GM23338 (cell line): ENCODE results near the gene NTPCR. TPM values are rescaled to one million over a fixed set of nuclear protein-coding genes. Genes with fewer than 3 reads are reported as not detected.

ENCODE experiments used
- ATAC-seq: fragments of 200-7000 bp; cut with Tn5 transposase; 3 replicates; pipeline ENCODE4 v1.9.1; 2020
- DNase-seq: peaks from one replicate; pipeline ENCODE4 v3.0.0-alpha.2; 2015; ENCODE audit warnings: low spot score
- H2AFZ ChIP-seq: fragments of 200-600 bp; sonication (generic); 2 replicates; pipeline ENCODE4 v1.8.0; 2016; ENCODE audit warnings: antibody characterized with exemption, mild to moderate bottlenecking, moderate library complexity
- H3F3A ChIP-seq: fragments of 200-600 bp; sonication (generic); replicated peaks from 2 replicates; pipeline ENCODE4 v1.8.0; 2017; ENCODE audit warnings: antibody characterized with exemption, mixed run types, low read depth
- H3K27ac ChIP-seq: fragments of 200-600 bp; sonication (generic); 2 replicates; pipeline ENCODE4 v1.6.1; 2016; ENCODE audit warnings: low read depth
- H3K27me3 ChIP-seq: fragments of 200-600 bp; sonication (generic); 2 replicates; pipeline ENCODE4 v1.8.0; 2016; ENCODE audit warnings: mild to moderate bottlenecking, mixed run types, moderate library complexity; ENCODE audit not compliant: insufficient read depth
- H3K36me3 ChIP-seq: fragments of 200-600 bp; sonication (generic); 2 replicates; pipeline ENCODE4 v1.8.0; 2016; ENCODE audit warnings: mild to moderate bottlenecking; ENCODE audit not compliant: insufficient read depth
- H3K4me1 ChIP-seq: fragments of 200-600 bp; sonication (generic); 2 replicates; pipeline ENCODE4 v1.8.0; 2016; ENCODE audit warnings: mild to moderate bottlenecking, moderate library complexity; ENCODE audit not compliant: insufficient read depth
- H3K4me2 ChIP-seq: fragments of 200-600 bp; sonication (generic); 2 replicates; pipeline ENCODE4 v1.7.1; 2017; ENCODE audit warnings: mixed run types
- H3K4me3 ChIP-seq: fragments of 200-600 bp; sonication (generic); 2 replicates; pipeline ENCODE4 v1.6.1; 2016; ENCODE audit warnings: mixed run types
- H3K79me2 ChIP-seq: fragments of 200-600 bp; sonication (generic); replicated peaks from 2 replicates; pipeline ENCODE4 v1.8.0; 2017; ENCODE audit warnings: mild to moderate bottlenecking; ENCODE audit not compliant: insufficient read depth
- H3K9me2 ChIP-seq: fragments of 200-600 bp; sonication (generic); 2 replicates; pipeline ENCODE4 v1.8.0; 2017; ENCODE audit not compliant: insufficient read depth
- H4K20me1 ChIP-seq: fragments of 200-600 bp; sonication (generic); replicated peaks from 2 replicates; pipeline ENCODE4 v1.8.0; 2017; ENCODE audit warnings: mild to moderate bottlenecking; ENCODE audit not compliant: insufficient read depth
- H3K27ac Mint-ChIP-seq: 2 replicates; pipeline ENCODE4 v1.8.0; 2020; ENCODE audit warnings: inconsistent platforms, mild to moderate bottlenecking, moderate library complexity, mixed read lengths
- H3K27me3 Mint-ChIP-seq: 3 replicates; pipeline ENCODE4 v1.8.0; 2022; ENCODE audit warnings: low read depth, mild to moderate bottlenecking, moderate library complexity, mixed read lengths, inconsistent platforms; ENCODE audit not compliant: insufficient read depth, poor library complexity
- H3K36me3 Mint-ChIP-seq: 3 replicates; pipeline ENCODE4 v1.8.0; 2021; ENCODE audit warnings: low read depth, mild to moderate bottlenecking, inconsistent platforms, moderate library complexity, mixed read lengths
- H3K4me1 Mint-ChIP-seq: 3 replicates; pipeline ENCODE4 v1.8.0; 2020; ENCODE audit warnings: mild to moderate bottlenecking, inconsistent platforms, mixed read lengths
- H3K4me3 Mint-ChIP-seq: 3 replicates; pipeline ENCODE4 v1.8.0; 2021; ENCODE audit warnings: moderate library complexity, mild to moderate bottlenecking, inconsistent platforms, mixed read lengths
- H3K9me3 Mint-ChIP-seq: 3 replicates; pipeline ENCODE4 v1.8.0; 2020; ENCODE audit warnings: moderate library complexity, mild to moderate bottlenecking, inconsistent platforms, mixed read lengths
- CREB1 ChIP-seq: fragments of 250-450 bp; sonication (Bioruptor Pico); IDR thresholded peaks from 2 replicates; pipeline ENCODE4 v1.5.0; 2020; ENCODE audit warnings: low read depth, mild to moderate bottlenecking, moderate library complexity
- EZH2 ChIP-seq: fragments of 200-600 bp; sonication (generic); IDR thresholded peaks from one replicate; pipeline ENCODE4 v1.8.0; 2017; ENCODE audit warnings: antibody characterized with exemption, mild to moderate bottlenecking, low read depth; ENCODE audit not compliant: unreplicated experiment
- EZH2phosphoT487 ChIP-seq: fragments of 200-600 bp; sonication (generic); IDR thresholded peaks from one replicate; pipeline ENCODE4 v1.8.1; 2018; ENCODE audit warnings: antibody characterized with exemption; ENCODE audit not compliant: unreplicated experiment
- JUNB ChIP-seq: IDR thresholded peaks from one replicate; pipeline ENCODE4 v1.6.1; 2016; ENCODE audit warnings: antibody characterized with exemption; ENCODE audit not compliant: unreplicated experiment
- NANOG ChIP-seq: IDR thresholded peaks from 2 replicates; pipeline ENCODE4 v1.6.1; 2016; ENCODE audit warnings: antibody characterized with exemption, borderline replicate concordance
- STAT1 ChIP-seq: IDR thresholded peaks from one replicate; pipeline ENCODE4 v1.6.1; 2016; ENCODE audit warnings: antibody characterized with exemption; ENCODE audit not compliant: unreplicated experiment
- ZNF331 ChIP-seq: fragments of 250-450 bp; sonication (Bioruptor Pico); IDR thresholded peaks from 2 replicates; pipeline ENCODE4 v1.5.0; 2020; ENCODE audit warnings: low read depth, mild to moderate bottlenecking, moderate library complexity
- polyA plus RNA-seq: library from polyadenylated mRNA; unstranded; fragments of >200 nt; fragmentation: Nextera tagmentation; extraction: Ambion mirVana; gene quantifications from 2 replicates; pipeline ENCODE4 v1.2.1, GENCODE V29; 2016
- total RNA-seq: library from RNA; depleted of rRNA; stranded (reverse); fragments of >200 nt; shearing (Covaris generic); gene quantifications from 2 replicates; pipeline ENCODE4 v1.2.3, GENCODE V29; 2014
- TF ChIP-seq, protein P1 (sequence below): IDR thresholded peaks from one replicate; pipeline ENCODE4 v1.6.1; 2018; ENCODE audit warnings: antibody characterized with exemption; ENCODE audit not compliant: unreplicated experiment
- TF ChIP-seq, protein P2 (sequence below): IDR thresholded peaks from 2 replicates; pipeline ENCODE4 v1.6.1; 2016; ENCODE audit warnings: antibody characterized with exemption
- TF ChIP-seq, protein P3 (sequence below): fragments of 250-450 bp; sonication (Bioruptor Pico); IDR thresholded peaks from 2 replicates; pipeline ENCODE4 v1.5.0; 2020; ENCODE audit warnings: mild to moderate bottlenecking, moderate library complexity

Gene NTPCR
- total and polyA plus RNA-seq, 2 experiments from 2014 or later, result 64.1 to 150 TPM

DNA sequence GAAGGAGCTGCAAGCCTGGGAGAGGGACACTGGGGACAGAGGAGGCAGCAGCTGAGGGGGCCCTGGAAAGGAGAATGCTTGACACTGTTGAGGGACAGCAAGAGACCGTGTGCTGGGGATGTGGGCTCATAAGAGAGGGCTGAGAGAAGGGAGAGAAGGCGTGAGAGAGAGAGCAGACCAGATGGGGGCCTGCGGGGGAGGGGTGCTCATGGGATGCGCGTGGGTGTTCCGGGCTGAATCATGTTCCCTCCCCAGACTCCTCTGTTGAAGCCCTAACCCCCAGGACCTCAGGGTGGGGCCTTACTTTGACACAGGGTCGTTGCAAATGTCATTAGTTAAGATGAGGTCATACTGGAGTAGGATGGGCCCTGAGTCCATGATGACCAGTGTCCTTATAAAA lies 40.8 kb downstream of the NTPCR start:
- ATAC-seq, result no peak
- no peaks in the 10 kb centered on the region for H3K27me3 ChIP-seq
- Mint-ChIP-seq H3K27me3 (peaks cover 12% of the 10 kb centered on the region), H3K27ac (no peak overlapping the region), H3K4me1 (no peaks in the 10 kb centered on the region), H3K4me3 (no peak overlapping the region), H3K9me3 (peaks cover 33% of the 10 kb centered on the region), H3K36me3 (peaks cover 66% of the 10 kb centered on the region)
- H2AFZ ChIP-seq, result no peak overlapping the region
- H3K9me2 ChIP-seq, result no peaks in the 10 kb centered on the region
- H3K4me2 ChIP-seq, result no peak overlapping the region
- DNase-seq, result no peak
- peaks cover 18% of the 10 kb centered on the region for H3K36me3 ChIP-seq
- H3F3A ChIP-seq, result no peaks in the 10 kb centered on the region
- no peak overlapping the region for H3K4me3 ChIP-seq
- H3K27ac ChIP-seq, result no peak overlapping the region
- H4K20me1 ChIP-seq, result no peaks in the 10 kb centered on the region
- H3K4me1 ChIP-seq, result no peaks in the 10 kb centered on the region
- TF ChIP-seq JUNB, result no peak
- no peak for TF ChIP-seq ZNF331 (CRISPR knock-in tag)
- TF ChIP-seq, protein P1, sequence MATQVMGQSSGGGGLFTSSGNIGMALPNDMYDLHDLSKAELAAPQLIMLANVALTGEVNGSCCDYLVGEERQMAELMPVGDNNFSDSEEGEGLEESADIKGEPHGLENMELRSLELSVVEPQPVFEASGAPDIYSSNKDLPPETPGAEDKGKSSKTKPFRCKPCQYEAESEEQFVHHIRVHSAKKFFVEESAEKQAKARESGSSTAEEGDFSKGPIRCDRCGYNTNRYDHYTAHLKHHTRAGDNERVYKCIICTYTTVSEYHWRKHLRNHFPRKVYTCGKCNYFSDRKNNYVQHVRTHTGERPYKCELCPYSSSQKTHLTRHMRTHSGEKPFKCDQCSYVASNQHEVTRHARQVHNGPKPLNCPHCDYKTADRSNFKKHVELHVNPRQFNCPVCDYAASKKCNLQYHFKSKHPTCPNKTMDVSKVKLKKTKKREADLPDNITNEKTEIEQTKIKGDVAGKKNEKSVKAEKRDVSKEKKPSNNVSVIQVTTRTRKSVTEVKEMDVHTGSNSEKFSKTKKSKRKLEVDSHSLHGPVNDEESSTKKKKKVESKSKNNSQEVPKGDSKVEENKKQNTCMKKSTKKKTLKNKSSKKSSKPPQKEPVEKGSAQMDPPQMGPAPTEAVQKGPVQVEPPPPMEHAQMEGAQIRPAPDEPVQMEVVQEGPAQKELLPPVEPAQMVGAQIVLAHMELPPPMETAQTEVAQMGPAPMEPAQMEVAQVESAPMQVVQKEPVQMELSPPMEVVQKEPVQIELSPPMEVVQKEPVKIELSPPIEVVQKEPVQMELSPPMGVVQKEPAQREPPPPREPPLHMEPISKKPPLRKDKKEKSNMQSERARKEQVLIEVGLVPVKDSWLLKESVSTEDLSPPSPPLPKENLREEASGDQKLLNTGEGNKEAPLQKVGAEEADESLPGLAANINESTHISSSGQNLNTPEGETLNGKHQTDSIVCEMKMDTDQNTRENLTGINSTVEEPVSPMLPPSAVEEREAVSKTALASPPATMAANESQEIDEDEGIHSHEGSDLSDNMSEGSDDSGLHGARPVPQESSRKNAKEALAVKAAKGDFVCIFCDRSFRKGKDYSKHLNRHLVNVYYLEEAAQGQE, result no peak
- H3K79me2 ChIP-seq, result no peaks in the 10 kb centered on the region

DNA sequence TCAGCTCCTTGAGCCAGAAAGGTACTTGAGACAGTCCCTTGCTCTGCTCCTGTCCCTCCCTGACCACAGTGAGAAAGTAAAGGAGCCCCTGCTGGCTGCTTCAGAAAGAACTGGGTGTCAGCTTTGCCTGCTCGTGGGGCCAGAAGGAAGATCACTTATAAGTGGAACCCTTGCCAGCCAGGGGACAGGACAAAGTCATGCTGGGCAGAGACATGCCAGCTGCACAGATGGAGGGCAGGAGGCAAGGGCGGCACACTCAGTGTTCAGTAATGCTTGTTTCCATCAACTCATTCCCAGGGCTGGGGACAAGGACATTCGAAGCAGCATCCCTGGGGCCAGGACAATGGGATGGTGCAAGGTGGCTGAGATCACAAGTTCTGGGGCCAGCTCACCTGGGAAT lies 41.8 kb downstream of the NTPCR start:
- H3K27ac Mint-ChIP-seq, result no peak overlapping the region
- no peak for TF ChIP-seq ZNF331 (CRISPR knock-in tag)
- TF ChIP-seq STAT1, result no peak
- TF ChIP-seq, protein P2, sequence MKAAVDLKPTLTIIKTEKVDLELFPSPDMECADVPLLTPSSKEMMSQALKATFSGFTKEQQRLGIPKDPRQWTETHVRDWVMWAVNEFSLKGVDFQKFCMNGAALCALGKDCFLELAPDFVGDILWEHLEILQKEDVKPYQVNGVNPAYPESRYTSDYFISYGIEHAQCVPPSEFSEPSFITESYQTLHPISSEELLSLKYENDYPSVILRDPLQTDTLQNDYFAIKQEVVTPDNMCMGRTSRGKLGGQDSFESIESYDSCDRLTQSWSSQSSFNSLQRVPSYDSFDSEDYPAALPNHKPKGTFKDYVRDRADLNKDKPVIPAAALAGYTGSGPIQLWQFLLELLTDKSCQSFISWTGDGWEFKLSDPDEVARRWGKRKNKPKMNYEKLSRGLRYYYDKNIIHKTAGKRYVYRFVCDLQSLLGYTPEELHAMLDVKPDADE, result no peak
- TF ChIP-seq, protein P3, sequence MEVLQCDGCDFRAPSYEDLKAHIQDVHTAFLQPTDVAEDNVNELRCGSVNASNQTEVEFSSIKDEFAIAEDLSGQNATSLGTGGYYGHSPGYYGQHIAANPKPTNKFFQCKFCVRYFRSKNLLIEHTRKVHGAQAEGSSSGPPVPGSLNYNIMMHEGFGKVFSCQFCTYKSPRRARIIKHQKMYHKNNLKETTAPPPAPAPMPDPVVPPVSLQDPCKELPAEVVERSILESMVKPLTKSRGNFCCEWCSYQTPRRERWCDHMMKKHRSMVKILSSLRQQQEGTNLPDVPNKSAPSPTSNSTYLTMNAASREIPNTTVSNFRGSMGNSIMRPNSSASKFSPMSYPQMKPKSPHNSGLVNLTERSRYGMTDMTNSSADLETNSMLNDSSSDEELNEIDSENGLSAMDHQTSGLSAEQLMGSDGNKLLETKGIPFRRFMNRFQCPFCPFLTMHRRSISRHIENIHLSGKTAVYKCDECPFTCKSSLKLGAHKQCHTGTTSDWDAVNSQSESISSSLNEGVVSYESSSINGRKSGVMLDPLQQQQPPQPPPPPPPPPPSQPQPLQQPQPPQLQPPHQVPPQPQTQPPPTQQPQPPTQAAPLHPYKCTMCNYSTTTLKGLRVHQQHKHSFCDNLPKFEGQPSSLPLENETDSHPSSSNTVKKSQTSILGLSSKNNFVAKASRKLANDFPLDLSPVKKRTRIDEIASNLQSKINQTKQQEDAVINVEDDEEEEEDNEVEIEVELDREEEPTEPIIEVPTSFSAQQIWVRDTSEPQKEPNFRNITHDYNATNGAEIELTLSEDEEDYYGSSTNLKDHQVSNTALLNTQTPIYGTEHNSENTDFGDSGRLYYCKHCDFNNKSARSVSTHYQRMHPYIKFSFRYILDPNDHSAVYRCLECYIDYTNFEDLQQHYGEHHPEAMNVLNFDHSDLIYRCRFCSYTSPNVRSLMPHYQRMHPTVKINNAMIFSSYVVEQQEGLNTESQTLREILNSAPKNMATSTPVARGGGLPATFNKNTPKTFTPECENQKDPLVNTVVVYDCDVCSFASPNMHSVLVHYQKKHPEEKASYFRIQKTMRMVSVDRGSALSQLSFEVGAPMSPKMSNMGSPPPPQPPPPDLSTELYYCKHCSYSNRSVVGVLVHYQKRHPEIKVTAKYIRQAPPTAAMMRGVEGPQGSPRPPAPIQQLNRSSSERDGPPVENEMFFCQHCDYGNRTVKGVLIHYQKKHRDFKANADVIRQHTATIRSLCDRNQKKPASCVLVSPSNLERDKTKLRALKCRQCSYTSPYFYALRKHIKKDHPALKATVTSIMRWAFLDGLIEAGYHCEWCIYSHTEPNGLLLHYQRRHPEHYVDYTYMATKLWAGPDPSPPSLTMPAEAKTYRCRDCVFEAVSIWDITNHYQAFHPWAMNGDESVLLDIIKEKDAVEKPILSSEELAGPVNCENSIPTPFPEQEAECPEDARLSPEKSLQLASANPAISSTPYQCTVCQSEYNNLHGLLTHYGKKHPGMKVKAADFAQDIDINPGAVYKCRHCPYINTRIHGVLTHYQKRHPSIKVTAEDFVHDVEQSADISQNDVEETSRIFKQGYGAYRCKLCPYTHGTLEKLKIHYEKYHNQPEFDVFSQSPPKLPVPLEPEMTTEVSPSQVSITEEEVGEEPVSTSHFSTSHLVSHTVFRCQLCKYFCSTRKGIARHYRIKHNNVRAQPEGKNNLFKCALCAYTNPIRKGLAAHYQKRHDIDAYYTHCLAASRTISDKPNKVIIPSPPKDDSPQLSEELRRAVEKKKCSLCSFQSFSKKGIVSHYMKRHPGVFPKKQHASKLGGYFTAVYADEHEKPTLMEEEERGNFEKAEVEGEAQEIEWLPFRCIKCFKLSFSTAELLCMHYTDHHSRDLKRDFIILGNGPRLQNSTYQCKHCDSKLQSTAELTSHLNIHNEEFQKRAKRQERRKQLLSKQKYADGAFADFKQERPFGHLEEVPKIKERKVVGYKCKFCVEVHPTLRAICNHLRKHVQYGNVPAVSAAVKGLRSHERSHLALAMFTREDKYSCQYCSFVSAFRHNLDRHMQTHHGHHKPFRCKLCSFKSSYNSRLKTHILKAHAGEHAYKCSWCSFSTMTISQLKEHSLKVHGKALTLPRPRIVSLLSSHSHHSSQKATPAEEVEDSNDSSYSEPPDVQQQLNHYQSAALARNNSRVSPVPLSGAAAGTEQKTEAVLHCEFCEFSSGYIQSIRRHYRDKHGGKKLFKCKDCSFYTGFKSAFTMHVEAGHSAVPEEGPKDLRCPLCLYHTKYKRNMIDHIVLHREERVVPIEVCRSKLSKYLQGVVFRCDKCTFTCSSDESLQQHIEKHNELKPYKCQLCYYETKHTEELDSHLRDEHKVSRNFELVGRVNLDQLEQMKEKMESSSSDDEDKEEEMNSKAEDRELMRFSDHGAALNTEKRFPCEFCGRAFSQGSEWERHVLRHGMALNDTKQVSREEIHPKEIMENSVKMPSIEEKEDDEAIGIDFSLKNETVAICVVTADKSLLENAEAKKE (CRISPR knock-in tag), result no peak
- TF ChIP-seq EZH2phosphoT487, result no peak
- TF ChIP-seq NANOG, result no peak
- no peak for TF ChIP-seq EZH2
- TF ChIP-seq JUNB, result no peak
- TF ChIP-seq CREB1 (CRISPR knock-in tag), result no peak

More for the DNA sequence above, 41.8 kb downstream of the NTPCR start:
- Histone ChIP-seq H3K36me3 (peaks cover 21% of the 10 kb centered on the region), H2AFZ (no peak overlapping the region), H3K79me2 (no peaks in the 10 kb centered on the region), H3F3A (no peaks in the 10 kb centered on the region), H3K9me2 (no peaks in the 10 kb centered on the region), H3K4me2 (no peak overlapping the region), H4K20me1 (no peaks in the 10 kb centered on the region), H3K4me1 (no peaks in the 10 kb centered on the region), H3K4me3 (no peak overlapping the region), H3K27ac (no peak overlapping the region), H3K27me3 (no peaks in the 10 kb centered on the region)
- DNase-seq, result no peak
- H3K36me3 Mint-ChIP-seq, result peaks cover 76% of the 10 kb centered on the region
- no peak overlapping the region for H3K4me3 Mint-ChIP-seq
- H3K27me3 Mint-ChIP-seq, result peaks cover 12% of the 10 kb centered on the region
- H3K9me3 Mint-ChIP-seq, result peaks cover 33% of the 10 kb centered on the region
- no peak for ATAC-seq
- H3K4me1 Mint-ChIP-seq, result no peaks in the 10 kb centered on the region
